ENCODE results near the gene FMNL3.

Gene FMNL3

GRCh38 chr12:49648712-49649003 is 58.5 kb downstream of the FMNL3 start:
- DNase-seq, result no peak

- DNase-seq, result no peak
These were observed 59.1 kb downstream of the FMNL3 start for GRCh38 chr12:49647827-49648711.

GRCh38 chr12:49646871-49647654 is 60.1 kb downstream of the FMNL3 start:
- no peak for DNase-seq

- no peak for DNase-seq
These were observed 60.8 kb downstream of the FMNL3 start for GRCh38 chr12:49646331-49646830.

GRCh38 chr12:49645146-49646039 is 61.8 kb downstream of the FMNL3 start:
- DNase-seq, result no peak

- DNase-seq, result peak; percentile 58 to 75
These were observed 62.6 kb downstream of the FMNL3 start for GRCh38 chr12:49644620-49644994.

GRCh38 chr12:49643961-49644619 is 63.1 kb downstream of the FMNL3 start:
- no peak for DNase-seq

GRCh38 chr12:49643135-49643534 is 64.1 kb downstream of the FMNL3 start:
- DNase-seq, result no peak

GRCh38 chr12:49642370-49642802 is 64.8 kb downstream of the FMNL3 start:
- no peak for DNase-seq

GRCh38 chr12:49641748-49642369 is 65.3 kb downstream of the FMNL3 start:
- DNase-seq, result no peak

GRCh38 chr12:49636979-49637755 is 70.0 kb downstream of the FMNL3 start:
- DNase-seq, result peak in 1 of 2 donors; percentile 49

GRCh38 chr12:49636574-49636973 is 70.6 kb downstream of the FMNL3 start:
- no peak for DNase-seq

- no peak for DNase-seq
These were observed 71.5 kb downstream of the FMNL3 start for GRCh38 chr12:49635656-49636055.

- DNase-seq, result no peak
These were observed 72.2 kb downstream of the FMNL3 start for GRCh38 chr12:49635036-49635435.

GRCh38 chr12:49633703-49634345 is 73.4 kb downstream of the FMNL3 start:
- no peak for DNase-seq

GRCh38 chr12:49632986-49633702 is 74.1 kb downstream of the FMNL3 start:
- no peak for DNase-seq

- DNase-seq, result no peak
These were observed 74.8 kb downstream of the FMNL3 start for GRCh38 chr12:49632401-49632800.

- no peak for DNase-seq
These were observed 75.8 kb downstream of the FMNL3 start for GRCh38 chr12:49631336-49631907.

GRCh38 chr12:49627752-49628360 is 79.3 kb downstream of the FMNL3 start:
- DNase-seq, result no peak
